HCT116 (cell line): Measurements from ENCODE around the gene GRK6. TPM values are rescaled to one million over a fixed set of nuclear protein-coding genes. Genes with fewer than 3 reads are reported as not detected.

Source experiments
- ATAC-seq: fragments of 200-7000 bp; cut with Tn5 transposase; 2 replicates; pipeline ENCODE4 v1.9.1; 2020; ENCODE audit warnings: mild to moderate bottlenecking, moderate library complexity
- BruUV-seq: library from RNA; stranded (reverse); fragments of 400-500 nt; replicated peaks from 2 replicates; lab custom pipeline; 2021; lab: Mats Ljungman, UMichigan
- CTCF ChIA-PET: fragments of 300-600 bp; sonication (Branson Sonifier 250); formaldehyde crosslinking; loops from one replicate; lab custom pipeline; 2021; ENCODE audit warnings: antibody characterized with exemption; lab: Charles Lee
- POLR2A ChIA-PET: fragments of 300-600, 350-600 bp; sonication (Branson Sonifier 250); formaldehyde crosslinking; loops from one replicate; lab custom pipeline; 2021; ENCODE audit warnings: antibody characterized with exemption; lab: Charles Lee
- RAD21 ChIA-PET, 2 experiments: fragments of 300-600 bp; sonication (Branson Sonifier 250); formaldehyde crosslinking; loops; one replicate each; lab custom pipeline; 2023; ENCODE audit warnings: low total read pairs in 2 of 2; ENCODE audit not compliant: uncharacterized antibody in 2 of 2, unreplicated experiment in 2 of 2, low non-redundant PET in 1 of 2; lab: Charles Lee
- DNase-seq: peaks from one replicate; pipeline ENCODE4 v3.0.0-alpha.2; 2010; ENCODE audit warnings: low read depth, low spot score
- H2AFZ ChIP-seq: fragments of 200-600 bp; shearing (Covaris generic), sonication (generic); 2 replicates; pipeline ENCODE4 v1.6.1; 2017; ENCODE audit warnings: low read depth, mixed run types, mixed read lengths, antibody characterized with exemption, low read length; ENCODE audit not compliant: poor library complexity, severe bottlenecking
- H3K27ac ChIP-seq: 2 replicates; pipeline ENCODE4 v1.5.1; 2012; ENCODE audit warnings: low read depth, low read length
- H3K27me3 ChIP-seq: fragments of 200-600 bp; sonication (generic); 2 replicates; pipeline ENCODE4 v1.6.1; 2016; ENCODE audit warnings: mixed run types, low read length, mixed read lengths; ENCODE audit not compliant: insufficient read depth
- H3K36me3 ChIP-seq, 2 experiments: fragments of 200-500 bp in 1 of 2; fragments of 200-600 bp in 1 of 2; sonication (Bioruptor generic) in 1 of 2; sonication (generic) in 1 of 2; 2 replicates each; pipeline versions ENCODE4 v1.5.1 to v1.6.1; 2014 to 2016; ENCODE audit warnings: low read length in 2 of 2, inconsistent platforms in 1 of 2, mixed read lengths in 1 of 2, mixed run types in 1 of 2; ENCODE audit not compliant: insufficient read depth in 2 of 2, control insufficient read depth in 1 of 2
- H3K4me1 ChIP-seq, 2 experiments: fragments of 200-600 bp in 1 of 2; sonication (generic) in 1 of 2; 2 replicates each; pipeline versions ENCODE4 v1.5.1 to v1.6.1; 2012 to 2017; ENCODE audit warnings: low read length in 2 of 2, inconsistent platforms in 1 of 2, mild to moderate bottlenecking in 1 of 2, mixed read lengths in 1 of 2, mixed run types in 1 of 2, moderate library complexity in 1 of 2; ENCODE audit not compliant: insufficient read depth in 2 of 2, control insufficient read depth in 1 of 2
- H3K4me2 ChIP-seq: fragments of 200-600 bp; sonication (generic); 2 replicates; pipeline ENCODE4 v1.6.1; 2017; ENCODE audit warnings: mixed run types, low read length, mixed read lengths
- H3K4me3 ChIP-seq, 2 experiments: fragments of 200-600 bp in 1 of 2; sonication (generic) in 1 of 2; replicated peaks in 1 of 2; 2 replicates each; pipeline ENCODE4 v1.5.1; 2011 to 2016; ENCODE audit warnings: low read length in 2 of 2, control low read depth in 1 of 2, low read depth in 1 of 2, mild to moderate bottlenecking in 1 of 2, mixed read lengths in 1 of 2, mixed run types in 1 of 2
- H3K79me2 ChIP-seq: fragments of 200-600 bp; sonication (generic); 2 replicates; pipeline ENCODE4 v1.6.1; 2017; ENCODE audit warnings: mild to moderate bottlenecking, mixed run types, low read length, moderate library complexity, mixed read lengths; ENCODE audit not compliant: insufficient read depth
- H3K9ac ChIP-seq: fragments of 200-600 bp; sonication (generic); 2 replicates; pipeline ENCODE4 v1.6.1; 2016; ENCODE audit warnings: low read length, mixed read lengths
- H3K9me2 ChIP-seq: fragments of 200-600 bp; sonication (generic), shearing (Covaris generic); 2 replicates; pipeline ENCODE4 v1.6.1; 2017; ENCODE audit warnings: mixed run types, mild to moderate bottlenecking, moderate library complexity; ENCODE audit not compliant: insufficient read depth
- H3K9me3 ChIP-seq, 2 experiments: fragments of 200-500 bp in 1 of 2; fragments of 200-600 bp in 1 of 2; sonication (Bioruptor generic) in 1 of 2; sonication (generic) in 1 of 2; 2 replicates each; pipeline ENCODE4 v1.6.1; 2014 to 2017; ENCODE audit warnings: low read length in 2 of 2, mixed read lengths in 2 of 2, inconsistent platforms in 1 of 2, low read depth in 1 of 2, mild to moderate bottlenecking in 1 of 2, mixed run types in 1 of 2, moderate library complexity in 1 of 2; ENCODE audit not compliant: control insufficient read depth in 1 of 2, insufficient read depth in 1 of 2
- H4K20me1 ChIP-seq: fragments of 200-600 bp; sonication (generic), shearing (Covaris generic); 2 replicates; pipeline ENCODE4 v1.6.1; 2017; ENCODE audit warnings: mixed run types, mild to moderate bottlenecking, moderate library complexity; ENCODE audit not compliant: insufficient read depth
- ELF1 ChIP-seq: IDR thresholded peaks from 2 replicates; pipeline ENCODE4 v1.6.1; 2012; ENCODE audit warnings: low read depth, borderline replicate concordance
- JUND ChIP-seq: IDR thresholded peaks from 2 replicates; pipeline ENCODE4 v1.6.1; 2012
- POLR2AphosphoS5 ChIP-seq: IDR thresholded peaks from 2 replicates; pipeline ENCODE4 v1.6.1; 2011; ENCODE audit warnings: mild to moderate bottlenecking, low read depth, low read length, moderate library complexity
- YY1 ChIP-seq: IDR thresholded peaks from 2 replicates; pipeline ENCODE4 v1.6.1; 2011; ENCODE audit warnings: low read length, low read depth, moderate library complexity, mild to moderate bottlenecking; ENCODE audit not compliant: insufficient replicate concordance; ENCODE audit errors: extremely low read depth
- intact Hi-C: fragments of 100-400 bp; cut with micrococcal nuclease; formaldehyde crosslinking; loops from 2 replicates; pipeline ENCODE4 v1.10.0; 2022
- total RNA-seq: library from RNA; stranded (reverse); gene quantifications from one replicate; pipeline ENCODE4 v1.2.1, GENCODE V29; 2021; ENCODE audit not compliant: unreplicated experiment

GRK6 gene
- total RNA-seq, 1 experiment from 2014 or later: 89.3 TPM

DNA sequence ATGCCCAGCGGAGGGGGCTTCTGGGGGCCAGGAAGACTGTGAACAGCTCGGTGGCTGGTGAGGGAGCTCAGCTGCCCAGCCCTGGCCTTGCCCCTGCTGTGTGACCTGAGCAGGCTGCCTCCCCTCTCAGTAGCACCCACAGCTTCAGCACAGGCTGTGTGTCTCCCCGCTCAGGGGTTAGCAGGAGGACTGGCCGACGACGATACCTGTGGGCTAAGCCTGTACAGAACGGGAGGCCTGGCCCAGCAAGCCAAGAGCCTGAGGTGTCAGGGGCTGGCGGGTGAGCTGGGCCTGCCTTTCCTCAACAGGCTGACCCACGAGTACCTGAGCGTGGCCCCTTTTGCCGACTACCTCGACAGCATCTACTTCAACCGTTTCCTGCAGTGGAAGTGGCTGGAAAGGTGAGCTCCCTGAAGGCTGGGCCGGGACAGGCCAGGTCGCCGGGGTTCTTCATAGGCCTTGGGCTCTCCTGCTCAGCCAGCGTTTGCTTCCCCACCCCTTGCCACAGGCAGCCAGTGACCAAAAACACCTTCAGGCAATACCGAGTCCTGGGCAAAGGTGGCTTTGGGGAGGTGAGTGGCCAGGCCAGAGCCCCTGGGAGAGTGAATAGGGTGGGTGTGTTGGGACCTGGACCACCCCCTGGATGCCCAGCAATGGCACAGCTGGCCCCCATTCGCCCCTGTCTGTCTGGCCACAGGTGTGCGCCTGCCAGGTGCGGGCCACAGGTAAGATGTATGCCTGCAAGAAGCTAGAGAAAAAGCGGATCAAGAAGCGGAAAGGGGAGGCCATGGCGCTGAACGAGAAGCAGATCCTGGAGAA lies 6.6 kb downstream of the GRK6 start (continued):
- no peak for TF ChIP-seq ELF1

DNA sequence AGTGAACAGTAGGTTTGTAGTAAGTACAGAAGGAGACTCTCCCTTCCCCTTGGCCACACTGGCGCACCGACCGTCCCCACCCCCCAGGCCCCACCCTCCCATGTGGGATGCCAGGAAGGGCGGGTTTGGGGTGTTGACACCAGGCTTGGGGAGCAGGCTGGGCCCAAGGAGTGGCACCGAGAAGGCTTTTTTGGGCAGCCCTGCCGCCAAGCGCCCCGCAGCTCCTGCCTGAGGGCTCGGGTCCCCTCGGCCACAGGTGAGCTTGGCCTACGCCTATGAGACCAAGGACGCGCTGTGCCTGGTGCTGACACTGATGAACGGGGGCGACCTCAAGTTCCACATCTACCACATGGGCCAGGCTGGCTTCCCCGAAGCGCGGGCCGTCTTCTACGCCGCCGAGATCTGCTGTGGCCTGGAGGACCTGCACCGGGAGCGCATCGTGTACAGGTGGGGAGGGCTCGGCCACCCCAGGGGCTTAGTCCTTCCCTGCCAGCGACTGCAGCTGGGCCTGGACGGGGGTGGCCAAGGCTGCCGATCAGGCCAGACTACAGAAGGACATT lies 7.3 kb downstream of the GRK6 start:
- H3K4me3 ChIP-seq: no peak overlapping the region
- H3K27me3 ChIP-seq: no peaks in the 10 kb centered on the region
- H3K9me2 ChIP-seq: no peaks in the 10 kb centered on the region
- CTCF ChIA-PET: interaction anchor here (1.3 kb wide), 1 partner anchor 30 kb away, joined by 4 read pairs; no protein-coding TSS in a partner anchor
- TF ChIP-seq POLR2AphosphoS5: peak; percentile 23; the same call in 1 of the 2 replicates
- TF ChIP-seq JUND: no peak
- TF ChIP-seq, all 23 proteins: peak for 1
- peaks cover 18% of the 10 kb centered on the region for H3K79me2 ChIP-seq
- ChIA-PET POLR2A (interaction anchor here (1.0 kb wide), 1 partner anchor 31 kb away, joined by 3 read pairs; no protein-coding TSS in a partner anchor), RAD21 (no interaction called here)
- H3K9me3 ChIP-seq: no peaks in the 10 kb centered on the region
- H3K9ac ChIP-seq: no peak overlapping the region
- H4K20me1 ChIP-seq: no peaks in the 10 kb centered on the region
- H3K4me1 ChIP-seq: peaks cover 0 to 10% of the 10 kb centered on the region in 2 experiments; a peak in 2 of 4 replicates
- no peak overlapping the region for H3K27ac ChIP-seq
- no peak for DNase-seq
- no peak overlapping the region for H3K4me2 ChIP-seq
- BruUV-seq: no TSS peak
- H2AFZ ChIP-seq: no peak overlapping the region
- no peak for ATAC-seq
- H3K36me3 ChIP-seq: peaks cover 25 to 46% of the 10 kb centered on the region in 2 experiments; a peak in 3 of 4 replicates
- intact Hi-C loops: no loop called here

DNA sequence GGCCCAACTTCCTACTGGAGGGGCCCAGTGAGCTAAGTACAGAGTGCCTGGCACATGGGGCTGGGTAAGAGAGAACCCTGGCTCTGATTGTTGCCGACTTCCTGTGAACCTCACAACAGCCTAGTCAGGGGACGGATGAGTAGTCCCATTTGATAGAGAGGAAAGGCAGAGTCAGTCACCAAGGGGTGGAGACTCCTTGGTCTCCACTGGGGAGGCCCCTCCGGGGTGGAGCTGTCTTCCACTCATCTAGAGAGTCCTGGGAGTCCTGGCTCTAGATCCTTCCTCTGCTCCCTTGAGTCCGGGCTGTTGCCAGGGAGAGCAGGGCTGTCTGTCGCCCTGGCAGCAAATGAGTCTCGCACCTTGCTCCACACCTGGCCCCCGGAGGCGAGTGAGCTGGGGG lies 8.0 kb downstream of the GRK6 start:
- ChIA-PET RAD21 (no interaction called here), POLR2A (interaction anchor here (1.0 kb wide), 1 partner anchor 32 kb away, joined by 3 read pairs; no protein-coding TSS in a partner anchor), CTCF (interaction anchor here (1.3 kb wide), 1 partner anchor 30 kb away, joined by 4 read pairs; no protein-coding TSS in a partner anchor)
- H3K4me2 ChIP-seq: no peak overlapping the region
- no peaks in the 10 kb centered on the region for H3K27me3 ChIP-seq
- intact Hi-C loops: no loop called here
- no peaks in the 10 kb centered on the region for H4K20me1 ChIP-seq
- TF ChIP-seq YY1 (no peak), POLR2AphosphoS5 (peak; percentile 33; the same call in 1 of the 2 replicates)
- no TSS peak for BruUV-seq
- ATAC-seq: no peak
- no peak overlapping the region for H2AFZ ChIP-seq
- peaks cover 11% of the 10 kb centered on the region for H3K79me2 ChIP-seq
- peaks cover 0 to 8% of the 10 kb centered on the region in 2 experiments; a peak in 2 of 4 replicates for H3K4me1 ChIP-seq
- H3K9me3 ChIP-seq: no peaks in the 10 kb centered on the region
- H3K36me3 ChIP-seq: peaks cover 25 to 48% of the 10 kb centered on the region in 2 experiments; a peak in 3 of 4 replicates
- H3K4me3 ChIP-seq: no peak overlapping the region
- H3K9ac ChIP-seq: no peak overlapping the region
- no peaks in the 10 kb centered on the region for H3K9me2 ChIP-seq
- no peak overlapping the region for H3K27ac ChIP-seq
- no peak for DNase-seq
